K562 (cell line): ENCODE results near the gene SPDYE3. TPM values are rescaled to one million over a fixed set of nuclear protein-coding genes. Genes with fewer than 3 reads are reported as not detected.
"Not testable (repeated sequence)": the region's sequence is repeated elsewhere in the genome, so short reads cannot be mapped to it uniquely, and the experiment has no call there.

Experiments used
- ATAC-seq: fragments of 200-7000 bp; cut with Tn5 transposase; 3 replicates; pipeline ENCODE4 v1.9.1; 2020; ENCODE audit warnings: moderate library complexity
- BruUV-seq: library from RNA; stranded (reverse); fragments of 400-500 nt; replicated peaks from 2 replicates; lab custom pipeline; 2021; lab: Mats Ljungman, UMichigan
- CTCF ChIA-PET: fragments of 300-600 bp; formaldehyde crosslinking; extraction: SDS; loops from one replicate; lab custom pipeline; 2021; ENCODE audit warnings: low intra/inter-chr PET ratio; lab: Yijun Ruan, JAX
- POLR2A ChIA-PET: fragments of 300-600, 350-650 bp; sonication (Branson Sonifier 250); formaldehyde crosslinking; extraction: SDS; loops from one replicate; lab custom pipeline; 2021; ENCODE audit warnings: antibody characterized with exemption, inconsistent platforms; lab: Yijun Ruan, JAX
- DNase-seq, 4 experiments: peaks; one replicate each; pipeline versions ENCODE4 v3.0.0 to v3.0.0-alpha.2; 2011 to 2018; ENCODE audit warnings: low spot score in 3 of 4, mixed read lengths in 3 of 4; ENCODE audit errors: extremely low read depth in 1 of 4
- FAIRE-seq: peaks from 2 replicates; lab custom pipeline; 2011; peaks lifted over from hg19 to GRCh38; lab: Jason Lieb, UNC
- H2AFZ ChIP-seq: 2 replicates; pipeline ENCODE4 v1.6.0; 2011; ENCODE audit warnings: low read depth, low read length, control low read depth, inconsistent platforms
- H3K27ac ChIP-seq: fragments of 200-600 bp; 3 replicates; pipeline ENCODE4 v1.8.0; 2011; ENCODE audit warnings: low read depth, mild to moderate bottlenecking, control low read depth, inconsistent platforms, low read length, moderate library complexity, mixed read lengths; ENCODE audit errors: extremely low read depth
- H3K27me3 ChIP-seq, 2 experiments: fragments of 300-600 bp in 1 of 2; 2 replicates in 1 of 2; 3 replicates in 1 of 2; pipeline versions ENCODE4 v1.6.0 to v1.8.0; 2011; ENCODE audit warnings: inconsistent platforms in 2 of 2, low read length in 2 of 2, mild to moderate bottlenecking in 1 of 2, mixed read lengths in 1 of 2, moderate library complexity in 1 of 2; ENCODE audit not compliant: control insufficient read depth in 2 of 2, insufficient read depth in 2 of 2
- H3K36me3 ChIP-seq: fragments of 300-600 bp; 3 replicates; pipeline ENCODE4 v1.8.0; 2011; ENCODE audit warnings: mild to moderate bottlenecking, low read length, inconsistent platforms; ENCODE audit not compliant: control insufficient read depth, insufficient read depth
- H3K4me1 ChIP-seq, 2 experiments: fragments of 200-600 bp in 1 of 2; replicated peaks in 1 of 2; 2 replicates in 1 of 2; 3 replicates in 1 of 2; pipeline versions ENCODE4 v1.5.1 to v1.8.0; 2011; ENCODE audit warnings: inconsistent platforms in 2 of 2, low read length in 2 of 2, mild to moderate bottlenecking in 1 of 2, mixed read lengths in 1 of 2, moderate library complexity in 1 of 2; ENCODE audit not compliant: control insufficient read depth in 2 of 2, insufficient read depth in 2 of 2
- H3K4me2 ChIP-seq: 2 replicates; pipeline ENCODE4 v1.6.1; 2011; ENCODE audit warnings: low read length, control low read depth, inconsistent platforms, mixed read lengths; ENCODE audit not compliant: insufficient read depth
- H3K4me3 ChIP-seq: fragments of 200-600 bp; sonication (generic), shearing (Covaris generic); 2 replicates; pipeline ENCODE4 v1.5.1; 2016; ENCODE audit warnings: control low read depth, inconsistent platforms
- H3K79me2 ChIP-seq: fragments of 200-600 bp; 3 replicates; pipeline ENCODE4 v1.8.0; 2011; ENCODE audit warnings: low read length, inconsistent platforms; ENCODE audit not compliant: control insufficient read depth, insufficient read depth
- H3K9ac ChIP-seq, 2 experiments: 2 replicates each; pipeline versions ENCODE4 v1.6.0 to v1.6.1; 2011; ENCODE audit warnings: low read depth in 2 of 2, low read length in 2 of 2, control low read depth in 1 of 2, inconsistent platforms in 1 of 2, mild to moderate bottlenecking in 1 of 2, mixed read lengths in 1 of 2; ENCODE audit not compliant: insufficient read depth in 1 of 2
- H3K9me1 ChIP-seq: one replicate; pipeline ENCODE4 v1.6.0; 2011; ENCODE audit warnings: inconsistent platforms, mild to moderate bottlenecking, low read length, moderate library complexity; ENCODE audit not compliant: control insufficient read depth, insufficient read depth
- H3K9me3 ChIP-seq: replicated peaks from 2 replicates; pipeline ENCODE4 v1.5.1; 2011; ENCODE audit warnings: low read depth, low read length, inconsistent platforms; ENCODE audit not compliant: control insufficient read depth, insufficient read depth
- H4K20me1 ChIP-seq: replicated peaks from 2 replicates; pipeline ENCODE4 v1.6.1; 2011; ENCODE audit warnings: low read length, inconsistent platforms, mixed read lengths; ENCODE audit not compliant: control insufficient read depth, insufficient read depth
- ELF2 ChIP-seq: fragments of 250-450 bp; sonication (Bioruptor Pico); IDR thresholded peaks from 2 replicates; pipeline ENCODE4 v1.5.0; 2021; ENCODE audit warnings: mild to moderate bottlenecking
- FOXO4 ChIP-seq: fragments of 450-650 bp; formaldehyde crosslinking; IDR thresholded peaks from 2 replicates; pipeline ENCODE4 v1.4.0; 2020; ENCODE audit warnings: mild to moderate bottlenecking, moderate library complexity
- RREB1 ChIP-seq: fragments of 250-450 bp; sonication (Bioruptor Pico); IDR thresholded peaks from 2 replicates; pipeline ENCODE4 v1.4.0; 2020
- TRIM24 ChIP-seq, 2 experiments: fragments of 450-650 bp; IDR thresholded peaks; 2 replicates each; pipeline ENCODE4 v1.6.1; 2016
- ZBTB17 ChIP-seq: fragments of 450-650 bp; formaldehyde crosslinking; IDR thresholded peaks from 2 replicates; pipeline ENCODE4 v1.4.0; 2020; ENCODE audit warnings: mild to moderate bottlenecking
- ZC3H4 ChIP-seq: sonication (generic); formaldehyde crosslinking; IDR thresholded peaks from 2 replicates; pipeline ENCODE4 v1.9.0; 2021; ENCODE audit warnings: missing genetic modification reagents, borderline replicate concordance
- WGBS: fragments of 100-300 bp; shearing (Covaris generic); methylation state at CpG from one replicate; pipeline ENCODE4 v1.1.6; 2016; ENCODE audit warnings: low coverage, mixed read lengths; ENCODE audit not compliant: insufficient coverage; ENCODE audit errors: missing lambda C conversion rate; 5-methylcytosine and 5-hydroxymethylcytosine counted together
- in situ Hi-C: fragments of 300-500 bp; cut with MboI; formaldehyde crosslinking; loops from 4 replicates; pipeline ENCODE4 v1.15.0; 2018; ENCODE audit warnings: inconsistent platforms, mixed read lengths
- intact Hi-C: fragments of 100-400 bp; cut with micrococcal nuclease; formaldehyde crosslinking; loops from 2 replicates; pipeline ENCODE4 v1.14.2; 2022
- polyA plus RNA-seq, 8 experiments: library from polyadenylated mRNA; depleted of rRNA in 4 of 8; stranded (reverse) in 5 of 8; unstranded in 3 of 8; fragments of >200 nt; fragmentation: Nextera tagmentation in 2 of 8; fragmentation: Illumina TruSeq in 1 of 8; extraction: Ambion mirVana in 2 of 8; extraction: Trizol in 1 of 8; gene quantifications; 2 replicates each; pipeline versions ENCODE4 v1.2.1 to v1.2.3, GENCODE V29; 2011 to 2014; ENCODE audit warnings: inconsistent platforms in 1 of 8, missing spikeins in 1 of 8
- total RNA-seq, 7 experiments: library from RNA; depleted of rRNA in 6 of 7; stranded (reverse); fragments of >200 nt in 6 of 7; fragmentation: Illumina TruSeq in 2 of 7; extraction: Trizol in 2 of 7; gene quantifications; 2 replicates each; pipeline versions ENCODE4 v1.2.1 to v1.2.3, GENCODE V29; 2011 to 2021; ENCODE audit warnings: low replicate concordance in 1 of 7

The SPDYE3 gene
- total and polyA plus RNA-seq, 9 of the 15 experiments (the other 6 are each of a cell fraction or from before 2014, with no cell fraction given): 0.04 to 3.3 (median 1.2) TPM; not detected in 6

- TF ChIP-seq RREB1 (CRISPR knock-in tag) (0 out of 2 replicates have a peak, but pooled peaks have one; percentile 45), ZC3H4 (CRISPR knock-in tag) (no peak), TRIM24 (IDR thresholded peaks at IDR 0.05) (no peak), FOXO4 (CRISPR knock-in tag) (no peak), ELF2 (CRISPR knock-in tag) (no peak), ZBTB17 (CRISPR knock-in tag) (peak; percentile 70)
- TF ChIP-seq, all 486 proteins: peak for 80
Measured at GRCh38 chr7:100271716-100272537, 35.6 kb upstream of the SPDYE3 start (continued).

GRCh38 chr7:100272538-100272902 is 35.0 kb upstream of the SPDYE3 start:
- ATAC-seq, H4K20me1 ChIP-seq, H3K36me3 ChIP-seq, DNase-seq, H3K9me3 ChIP-seq, H3K27me3 ChIP-seq, BruUV-seq, H3K27ac ChIP-seq, CTCF ChIA-PET, FAIRE-seq, H3K9me1 ChIP-seq, in situ Hi-C loops, H3K79me2 ChIP-seq: not testable (repeated sequence)
- H3K4me2 ChIP-seq: peak overlapping the region; percentile 80
- peaks cover 16 to 37% of the 10 kb centered on the region in 2 experiments for H3K4me1 ChIP-seq
- intact Hi-C loops: loop anchor here (5.0 kb wide), 1 partner anchor 115 kb away; the partner anchor contains the start of gene TRAPPC14
- H3K9ac ChIP-seq: peak overlapping the region; percentile 51 to 93; a peak in 3 of 4 replicates
- POLR2A ChIA-PET: interaction anchor here (0.6 to 1.1 kb wide), 3 partner anchors 106 to 157 kb away, joined by 3 to 5 read pairs (median 4); partner anchors contain the start of gene MBLAC1
- H2AFZ ChIP-seq: peak overlapping the region; percentile 96
- H3K4me3 ChIP-seq: peak overlapping the region; percentile 60
- WGBS: 63% methylated on average over 10 of the region's 11 CpGs
